ENCODE data around the gene DNAJC18.
"Not testable (repeated sequence)": the region's sequence is repeated elsewhere in the genome, so short reads cannot be mapped to it uniquely, and the experiment has no call there.

Gene DNAJC18

DNA sequence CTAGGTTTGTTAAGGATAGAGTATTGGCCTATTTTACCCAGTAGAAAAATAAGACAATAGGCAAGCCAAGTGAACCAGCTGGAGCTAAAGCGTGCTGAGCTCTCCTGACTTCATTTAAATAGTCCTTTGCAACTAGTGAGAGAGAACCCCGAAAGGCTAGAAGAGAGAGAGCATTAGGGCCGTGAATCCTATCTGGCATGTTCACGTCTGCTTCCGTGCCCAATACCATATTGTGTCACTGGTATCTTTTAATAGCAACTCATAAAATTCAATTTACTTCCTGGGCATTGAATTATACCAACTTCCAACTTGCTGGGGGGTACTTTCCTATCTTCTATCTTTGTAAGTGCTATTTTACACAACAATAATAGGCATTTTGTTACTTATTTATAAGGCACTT lies 13.8 kb downstream of the DNAJC18 start:
- DNase-seq = no peak

GRCh38 chr5:139422307-139422893 lies 16.9 kb downstream of the DNAJC18 start:
- DNase-seq = peak; percentile 48 to 75

GRCh38 chr5:139419226-139420192 lies 19.8 kb downstream of the DNAJC18 start:
- no peak for DNase-seq

DNA sequence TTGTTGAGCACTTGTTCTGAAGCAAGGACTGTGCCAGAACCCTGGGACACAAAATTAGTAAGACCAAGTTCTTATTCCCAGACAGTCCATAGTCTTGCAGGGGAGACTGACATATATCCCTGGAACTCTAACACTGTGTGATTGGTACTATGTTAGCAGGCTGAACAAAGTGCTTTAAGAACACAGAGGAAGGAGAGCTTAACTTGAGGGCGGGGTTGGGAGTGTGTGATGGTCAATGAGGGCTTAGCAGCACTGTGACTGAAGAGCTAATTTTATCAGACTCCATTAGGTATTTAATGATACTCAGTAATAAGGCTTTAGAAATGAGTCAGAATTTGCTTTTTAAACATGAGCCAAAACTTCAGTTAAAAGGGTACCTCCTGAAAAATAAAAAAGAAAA lies 20.5 kb downstream of the DNAJC18 start:
- no peak for DNase-seq

- DNase-seq = no peak
These were observed 22.1 kb downstream of the DNAJC18 start for GRCh38 chr5:139417214-139417613.

DNA sequence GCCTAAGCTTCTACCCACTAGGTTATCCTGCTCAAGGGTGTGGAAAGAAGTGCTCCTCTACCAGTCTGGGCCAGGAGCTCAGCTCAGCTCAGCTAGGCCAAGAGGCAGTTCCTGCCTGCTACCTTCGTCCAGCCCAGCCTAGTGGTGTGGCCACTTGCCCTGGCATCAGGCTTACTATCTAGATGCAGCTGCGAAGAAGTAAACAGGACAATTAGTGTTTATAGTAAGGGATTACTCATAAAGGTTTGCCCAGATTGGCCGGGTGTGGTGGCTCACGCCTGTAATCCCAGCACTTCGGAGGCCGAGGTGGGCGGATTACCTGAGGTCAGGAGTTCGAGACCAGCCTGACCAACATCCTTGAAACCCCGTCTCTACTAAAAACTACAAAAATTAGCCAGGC lies 22.7 kb downstream of the DNAJC18 start:
- no peak for DNase-seq

GRCh38 chr5:139415869-139416268 lies 23.5 kb downstream of the DNAJC18 start:
- DNase-seq = no peak

- DNase-seq = peak in 1 of 2 experiments; percentile 18
These were observed 24.0 kb downstream of the DNAJC18 start for GRCh38 chr5:139415221-139415861.

GRCh38 chr5:139414581-139415130 lies 24.7 kb downstream of the DNAJC18 start:
- DNase-seq = peak; percentile 23 to 39

- DNase-seq = no peak
These were observed 25.4 kb downstream of the DNAJC18 start for GRCh38 chr5:139413963-139414362.

GRCh38 chr5:139413153-139413552 lies 26.2 kb downstream of the DNAJC18 start:
- no peak for DNase-seq

GRCh38 chr5:139410993-139411828 lies 28.1 kb downstream of the DNAJC18 start:
- no peak for DNase-seq

- DNase-seq = no peak
These were observed 29.0 kb downstream of the DNAJC18 start for GRCh38 chr5:139410121-139410992.

DNA sequence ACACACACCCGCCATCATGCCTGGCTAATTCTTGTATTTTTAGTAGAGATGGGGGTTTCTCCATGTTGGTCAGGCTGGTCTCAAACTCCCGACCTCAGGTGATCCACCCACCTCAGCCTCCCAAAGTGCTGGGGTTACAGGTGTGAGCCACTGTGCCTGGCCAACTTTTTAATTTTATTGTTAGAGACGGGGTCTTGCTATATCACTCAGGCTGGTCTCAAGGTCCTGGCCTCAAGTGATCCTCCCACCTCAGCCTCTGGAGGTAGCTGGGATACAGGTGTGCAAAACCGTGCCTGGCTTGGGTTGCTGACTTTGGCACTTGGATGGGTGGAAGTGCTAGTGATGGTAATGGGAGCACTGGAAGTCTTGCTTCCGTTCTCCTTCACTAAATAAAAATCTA lies 30.2 kb downstream of the DNAJC18 start:
- DNase-seq = not testable (repeated sequence)

DNA sequence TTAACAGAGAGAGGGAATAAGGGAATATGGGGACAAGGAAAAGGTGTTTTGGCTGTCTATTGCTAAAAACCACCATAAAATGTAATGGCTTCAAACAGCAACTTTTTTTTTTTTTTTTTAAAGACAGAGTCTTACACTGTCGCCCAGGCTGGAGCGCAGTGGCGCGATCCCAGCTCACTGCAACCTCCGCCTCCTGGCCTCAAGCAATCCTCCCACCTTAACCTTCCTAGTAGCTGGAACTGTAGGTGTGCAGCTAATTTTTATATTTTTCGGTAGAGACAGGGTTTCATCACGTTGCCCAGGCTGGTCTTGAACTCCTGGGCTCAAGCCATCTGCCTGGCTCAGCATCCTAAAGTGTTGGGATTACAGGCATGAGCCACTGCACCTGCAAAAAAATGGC lies 31.1 kb downstream of the DNAJC18 start:
- no peak for DNase-seq

DNA sequence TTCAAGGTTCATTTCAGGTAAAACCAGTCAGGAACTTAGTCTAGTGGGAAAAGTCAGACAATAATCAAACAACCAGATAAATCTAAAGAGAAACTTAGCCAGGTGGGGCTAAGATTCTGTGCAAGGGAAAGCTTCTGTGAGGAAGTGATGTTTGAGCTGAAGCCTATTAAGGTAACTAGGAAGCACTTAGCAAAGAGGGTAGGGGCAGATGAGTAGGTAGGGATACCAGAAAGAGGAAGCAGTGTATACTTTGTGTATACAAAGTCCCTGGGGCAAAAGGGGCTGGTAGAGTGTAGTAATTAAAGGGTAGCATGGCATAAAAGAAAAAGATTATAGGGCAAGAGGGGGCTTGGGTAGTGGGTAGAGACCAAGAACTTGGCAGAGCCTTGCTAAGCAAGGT lies 31.8 kb downstream of the DNAJC18 start:
- no peak for DNase-seq

GRCh38 chr5:139406963-139407362 lies 32.4 kb downstream of the DNAJC18 start:
- DNase-seq = no peak

- no peak for DNase-seq
These were observed 34.9 kb downstream of the DNAJC18 start for GRCh38 chr5:139404484-139404840.

GRCh38 chr5:139403787-139404483 lies 35.4 kb downstream of the DNAJC18 start, which contains the start of gene SPATA24:
Gene SPATA24, minus strand, starts transcription at chr5:139404089. Its CDS starts 29 bp downstream, at chr5:139404060.
- peak; percentile 98 to 99 for DNase-seq

DNA sequence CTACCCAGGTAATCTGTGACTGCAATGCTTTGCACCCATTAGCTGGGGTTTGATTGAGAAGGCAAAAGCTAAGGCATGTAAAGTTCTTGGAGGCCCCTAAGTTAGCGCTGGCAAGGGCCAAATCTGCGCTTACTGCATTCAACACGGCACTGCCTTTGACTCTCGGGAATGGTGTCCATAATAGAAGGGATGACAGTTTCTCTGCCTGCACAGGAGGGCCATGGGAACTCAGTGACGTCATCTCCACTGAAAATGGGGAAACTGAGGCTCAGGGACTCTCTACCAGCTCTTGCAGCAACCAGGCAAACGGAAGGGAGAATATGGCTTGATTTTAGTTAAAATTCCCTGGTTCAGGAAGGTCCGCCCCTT lies 35.9 kb downstream of the DNAJC18 start:
- DNase-seq = no peak
